ENCODE data around the gene JAML.

JAML gene

GRCh38 chr11:118201966-118202365 lies 22.8 kb downstream of the JAML start:
- TF ChIP-seq CTCF (conservative IDR thresholded peaks at IDR 0.05; ENCODE audit: low read length) (no peak), EZH2phosphoT487 (IDR thresholded peaks at IDR 0.05; ENCODE audit: borderline replicate concordance) (no peak)
- H3K4me2 ChIP-seq (ENCODE audit: low read depth, low read length, poor library complexity, severe bottlenecking) = no peak overlapping the region
- no peaks in the 10 kb centered on the region for H3K27me3 ChIP-seq (ENCODE audit: insufficient read depth, low read length, poor library complexity, severe bottlenecking)

GRCh38 chr11:118200901-118201680 lies 23.7 kb downstream of the JAML start:
- no peak overlapping the region for H3K4me3 ChIP-seq (ENCODE audit: low read length, poor library complexity, severe bottlenecking)
- no peaks in the 10 kb centered on the region for H3F3A ChIP-seq (ENCODE audit: low read depth)
- TF ChIP-seq CTCF (conservative IDR thresholded peaks at IDR 0.05; ENCODE audit: low read length) (no peak), EZH2phosphoT487 (IDR thresholded peaks at IDR 0.05; ENCODE audit: borderline replicate concordance) (no peak)
- H3K9me3 ChIP-seq (ENCODE audit: insufficient read depth, low read depth, low read length) = no peaks in the 10 kb centered on the region
- no peak overlapping the region for H3K4me2 ChIP-seq (ENCODE audit: low read depth, low read length, poor library complexity, severe bottlenecking)
- no peak overlapping the region for H3K9ac ChIP-seq (ENCODE audit: low read depth, low read length, poor library complexity, severe bottlenecking)
- H3K79me2 ChIP-seq (ENCODE audit: insufficient read depth, low read length) = no peaks in the 10 kb centered on the region
- H3K27me3 ChIP-seq (ENCODE audit: insufficient read depth, low read length, poor library complexity, severe bottlenecking) = no peaks in the 10 kb centered on the region
- no peaks in the 10 kb centered on the region for H4K20me1 ChIP-seq (ENCODE audit: insufficient read depth, low read length, poor library complexity, severe bottlenecking)
- no peak overlapping the region for H2AFZ ChIP-seq (ENCODE audit: low read length)
- peaks cover 12% of the 10 kb centered on the region for H3K4me1 ChIP-seq (ENCODE audit: insufficient read depth, low read length, poor library complexity, severe bottlenecking)
- no peaks in the 10 kb centered on the region for H3K9me2 ChIP-seq (replicated peaks; ENCODE audit: low read depth, low read length)
- no peaks in the 10 kb centered on the region for H3K36me3 ChIP-seq (ENCODE audit: insufficient read depth, low read length)

More at GRCh38 chr11:118201966-118202365, 22.8 kb downstream of the JAML start:
- H4K20me1 ChIP-seq (ENCODE audit: insufficient read depth, low read length, poor library complexity, severe bottlenecking) = no peaks in the 10 kb centered on the region
- H3K4me1 ChIP-seq (ENCODE audit: insufficient read depth, low read length, poor library complexity, severe bottlenecking) = peaks cover 20% of the 10 kb centered on the region
- H3K36me3 ChIP-seq (ENCODE audit: insufficient read depth, low read length) = no peaks in the 10 kb centered on the region
- no peak overlapping the region for H2AFZ ChIP-seq (ENCODE audit: low read length)
- H3K9me3 ChIP-seq (ENCODE audit: insufficient read depth, low read depth, low read length) = no peaks in the 10 kb centered on the region
- no peaks in the 10 kb centered on the region for H3F3A ChIP-seq (ENCODE audit: low read depth)
- no peak overlapping the region for H3K4me3 ChIP-seq (ENCODE audit: low read length, poor library complexity, severe bottlenecking)
- no peaks in the 10 kb centered on the region for H3K79me2 ChIP-seq (ENCODE audit: insufficient read depth, low read length)
- H3K9ac ChIP-seq (ENCODE audit: low read depth, low read length, poor library complexity, severe bottlenecking) = no peak overlapping the region
- no peaks in the 10 kb centered on the region for H3K9me2 ChIP-seq (replicated peaks; ENCODE audit: low read depth, low read length)

- no peaks in the 10 kb centered on the region for H4K20me1 ChIP-seq (ENCODE audit: insufficient read depth, low read length, poor library complexity, severe bottlenecking)
- no peak overlapping the region for H3K9ac ChIP-seq (ENCODE audit: low read depth, low read length, poor library complexity, severe bottlenecking)
- H3K27me3 ChIP-seq (ENCODE audit: insufficient read depth, low read length, poor library complexity, severe bottlenecking) = no peaks in the 10 kb centered on the region
- H3K4me1 ChIP-seq (ENCODE audit: insufficient read depth, low read length, poor library complexity, severe bottlenecking) = peaks cover 12% of the 10 kb centered on the region
- H3F3A ChIP-seq (ENCODE audit: low read depth) = no peaks in the 10 kb centered on the region
- H3K79me2 ChIP-seq (ENCODE audit: insufficient read depth, low read length) = no peaks in the 10 kb centered on the region
- H3K4me2 ChIP-seq (ENCODE audit: low read depth, low read length, poor library complexity, severe bottlenecking) = no peak overlapping the region
- no peak overlapping the region for H2AFZ ChIP-seq (ENCODE audit: low read length)
- H3K9me3 ChIP-seq (ENCODE audit: insufficient read depth, low read depth, low read length) = no peaks in the 10 kb centered on the region
- H3K9me2 ChIP-seq (replicated peaks; ENCODE audit: low read depth, low read length) = no peaks in the 10 kb centered on the region
- H3K36me3 ChIP-seq (ENCODE audit: insufficient read depth, low read length) = no peaks in the 10 kb centered on the region
- H3K4me3 ChIP-seq (ENCODE audit: low read length, poor library complexity, severe bottlenecking) = no peak overlapping the region
- TF ChIP-seq EZH2phosphoT487 (IDR thresholded peaks at IDR 0.05; ENCODE audit: borderline replicate concordance) (no peak), CTCF (conservative IDR thresholded peaks at IDR 0.05; ENCODE audit: low read length) (no peak)
Measured at GRCh38 chr11:118200497-118200896, 24.3 kb downstream of the JAML start.
